Measurements from ENCODE around the gene SMARCD1.

The SMARCD1 gene

GRCh38 chr12:50084775-50085614 lies at the start of gene SMARCD1:
Gene SMARCD1 (plus strand): TSS chr12:50085342. CDS start chr12:50085370, 28 bp downstream.
- DNase-seq = peak; percentile 65 to 88 (median 80)

- no peak for DNase-seq
Observed at GRCh38 chr12:50038336-50038735, 46.8 kb upstream of the SMARCD1 start.

GRCh38 chr12:50039151-50039835 lies 45.8 kb upstream of the SMARCD1 start:
- peak; percentile 40 to 81 (median 69) for DNase-seq

GRCh38 chr12:50040657-50041056 lies 44.5 kb upstream of the SMARCD1 start:
- no peak for DNase-seq

GRCh38 chr12:50041062-50041860 lies 43.9 kb upstream of the SMARCD1 start:
- no peak for DNase-seq

- no peak for DNase-seq
Observed at GRCh38 chr12:50041962-50042361, 43.2 kb upstream of the SMARCD1 start.

- no peak for DNase-seq
Observed at GRCh38 chr12:50042693-50043092, 42.4 kb upstream of the SMARCD1 start.

- DNase-seq = no peak
Observed at GRCh38 chr12:50043308-50043707, 41.8 kb upstream of the SMARCD1 start.

GRCh38 chr12:50043854-50044253 lies 41.3 kb upstream of the SMARCD1 start:
- DNase-seq = no peak

- no peak for DNase-seq
Observed at GRCh38 chr12:50047693-50048250, 37.4 kb upstream of the SMARCD1 start.

GRCh38 chr12:50049254-50050118 lies 35.7 kb upstream of the SMARCD1 start:
- DNase-seq = no peak

- DNase-seq = no peak
Observed at GRCh38 chr12:50050119-50050385, 35.1 kb upstream of the SMARCD1 start.

GRCh38 chr12:50050410-50051098 lies 34.6 kb upstream of the SMARCD1 start:
- DNase-seq = no peak

GRCh38 chr12:50051101-50051806 lies 33.9 kb upstream of the SMARCD1 start:
- no peak for DNase-seq

GRCh38 chr12:50052544-50052943 lies 32.6 kb upstream of the SMARCD1 start:
- DNase-seq = no peak

GRCh38 chr12:50052964-50053363 lies 32.2 kb upstream of the SMARCD1 start:
- DNase-seq = no peak

GRCh38 chr12:50053583-50053982 lies 31.6 kb upstream of the SMARCD1 start:
- no peak for DNase-seq

- peak; percentile 16 to 67 (median 37) for DNase-seq
Observed at GRCh38 chr12:50055831-50056638, 29.1 kb upstream of the SMARCD1 start.

GRCh38 chr12:50056639-50056976 lies 28.5 kb upstream of the SMARCD1 start:
- DNase-seq = no peak

Measured in stimulated activated naive CD4-positive, alpha-beta T cell (primary cell).